Bronchial epithelial cell (primary cell): Measurements from ENCODE around the gene ARFGEF3. TPM values are rescaled to one million over a fixed set of nuclear protein-coding genes. Genes with fewer than 3 reads are reported as not detected.

Experiments used
- DNase-seq: peaks from one replicate; pipeline ENCODE4 v3.0.0-alpha.2; 2010; ENCODE audit warnings: low read depth
- FAIRE-seq: peaks from 2 replicates; lab custom pipeline; 2011; peaks lifted over from hg19 to GRCh38; lab: Jason Lieb, UNC
- H3K27me3 ChIP-seq: 2 replicates; pipeline ENCODE4 v1.5.1; 2011; ENCODE audit warnings: low read length; ENCODE audit not compliant: control insufficient read depth, insufficient read depth
- H3K36me3 ChIP-seq: 2 replicates; pipeline ENCODE4 v1.5.1; 2011; ENCODE audit warnings: low read length; ENCODE audit not compliant: control insufficient read depth, insufficient read depth
- H3K4me3 ChIP-seq: 2 replicates; pipeline ENCODE4 v1.5.1; 2011; ENCODE audit warnings: mild to moderate bottlenecking, low read depth, low read length, control low read depth
- CTCF ChIP-seq: IDR thresholded peaks from 2 replicates; pipeline ENCODE4 v1.5.1; 2011; ENCODE audit warnings: mild to moderate bottlenecking, moderate library complexity, low read length, control low read depth, inconsistent platforms; ENCODE audit not compliant: insufficient read depth, severe bottlenecking
- total RNA-seq: library from RNA; depleted of rRNA; stranded (reverse); fragments of >200 nt; gene quantifications from 2 replicates; pipeline ENCODE4 v1.2.1, GENCODE V29; 2014

ARFGEF3 gene
- total RNA-seq, 1 donor from 2014 or later, result 10.3 TPM

DNA sequence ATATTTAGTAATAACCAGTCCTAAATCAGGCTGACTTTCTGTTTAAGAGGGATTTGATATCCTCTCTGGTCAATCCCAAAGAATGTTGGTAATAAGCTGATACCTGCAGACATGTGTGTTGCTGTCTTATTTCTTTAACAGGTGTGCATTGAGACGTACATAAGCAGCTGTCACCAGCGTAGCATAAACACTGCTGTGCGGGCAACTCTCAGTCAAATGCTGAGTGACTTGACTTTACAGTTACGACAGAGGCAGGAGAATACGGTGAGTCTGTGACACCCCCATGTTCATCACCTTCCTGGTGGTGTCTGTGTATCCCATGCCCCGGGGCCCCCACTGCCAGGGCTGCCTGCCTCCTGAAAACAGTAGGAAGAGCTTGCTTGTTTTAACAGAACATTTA lies 76.6 kb downstream of the ARFGEF3 start:
- Histone ChIP-seq H3K27me3 (no peaks in the 10 kb centered on the region), H3K36me3 (no peaks in the 10 kb centered on the region), H3K4me3 (no peak overlapping the region)
- DNase-seq, result no peak
- no peak for FAIRE-seq
- TF ChIP-seq CTCF, result no peak

GRCh38 chr6:138239774-138240173 lies 78.0 kb downstream of the ARFGEF3 start:
- DNase-seq (no peak), FAIRE-seq (no peak)
- no peak for TF ChIP-seq CTCF
- Histone ChIP-seq H3K27me3 (no peaks in the 10 kb centered on the region), H3K4me3 (no peak overlapping the region), H3K36me3 (no peaks in the 10 kb centered on the region)

DNA sequence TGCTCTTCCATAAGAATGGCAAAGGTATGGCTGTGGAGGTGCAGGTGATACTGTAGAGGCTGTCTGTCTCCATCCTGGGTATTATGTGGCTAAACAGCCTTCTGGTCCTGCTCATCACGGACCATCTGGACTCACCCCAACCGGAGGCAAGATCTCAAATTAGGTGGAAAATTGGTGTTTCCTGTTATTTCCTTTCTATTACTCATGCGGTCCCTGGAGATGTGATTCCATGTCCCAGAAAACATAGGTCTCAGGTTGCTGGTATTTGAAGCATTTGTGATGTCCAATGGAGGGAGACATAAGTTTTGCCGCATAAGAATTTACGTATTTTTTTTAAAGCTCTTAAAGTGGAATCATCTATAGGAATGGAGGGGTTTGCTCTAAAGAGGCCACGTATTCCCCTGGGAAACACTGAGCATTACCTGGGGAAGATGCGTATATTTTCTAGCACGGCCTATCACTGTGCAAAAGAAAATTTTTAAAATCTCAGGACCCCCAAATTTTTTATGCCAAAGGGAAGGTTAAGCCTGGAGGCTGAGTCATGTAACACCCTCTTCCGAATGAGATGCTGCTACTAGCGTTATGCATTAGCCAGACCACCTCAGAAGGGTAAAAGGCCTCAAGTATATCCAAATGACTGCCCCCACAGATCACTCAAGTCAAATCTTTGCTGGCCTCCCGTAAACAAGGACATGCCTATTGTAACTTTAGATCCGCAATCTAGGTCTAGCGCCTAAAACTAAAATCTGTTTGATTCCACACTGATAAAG lies 78.9 kb downstream of the ARFGEF3 start:
- H3K27me3 ChIP-seq, result no peaks in the 10 kb centered on the region
- no peak overlapping the region for H3K4me3 ChIP-seq

GRCh38 chr6:138241381-138241780 lies 79.6 kb downstream of the ARFGEF3 start:
- FAIRE-seq (no peak), DNase-seq (no peak)
- Histone ChIP-seq H3K27me3 (no peaks in the 10 kb centered on the region), H3K4me3 (no peak overlapping the region), H3K36me3 (no peaks in the 10 kb centered on the region)
- TF ChIP-seq CTCF, result no peak

More for the DNA sequence above, 78.9 kb downstream of the ARFGEF3 start:
- no peak for TF ChIP-seq CTCF
- FAIRE-seq (no peak), DNase-seq (no peak)
- no peaks in the 10 kb centered on the region for H3K36me3 ChIP-seq

- TF ChIP-seq CTCF, result no peak
- no peaks in the 10 kb centered on the region for H3K27me3 ChIP-seq
- no peak for FAIRE-seq
- no peak for DNase-seq
- H3K4me3 ChIP-seq, result no peak overlapping the region
- no peaks in the 10 kb centered on the region for H3K36me3 ChIP-seq
Observed at GRCh38 chr6:138241934-138242333, 80.2 kb downstream of the ARFGEF3 start.
